NCI-H82 treated with DMSO at 0.1 percent for 48 hours (cell line): ENCODE data around the gene TBC1D8.

Experiments used
- DNase-seq: peaks from one replicate; lab custom pipeline; 2025; ENCODE audit not compliant: unreplicated experiment; lab: John Stamatoyannopoulos, UW

The TBC1D8 gene

GRCh38 chr2:101162561-101163330 is 11.6 kb upstream of the TBC1D8 start:
- DNase-seq: no peak

GRCh38 chr2:101161658-101162057 is 10.5 kb upstream of the TBC1D8 start:
- no peak for DNase-seq

GRCh38 chr2:101160454-101160853 is 9.3 kb upstream of the TBC1D8 start:
- no peak for DNase-seq

- DNase-seq: no peak
These were observed 8.3 kb upstream of the TBC1D8 start for GRCh38 chr2:101159526-101159925.

DNA sequence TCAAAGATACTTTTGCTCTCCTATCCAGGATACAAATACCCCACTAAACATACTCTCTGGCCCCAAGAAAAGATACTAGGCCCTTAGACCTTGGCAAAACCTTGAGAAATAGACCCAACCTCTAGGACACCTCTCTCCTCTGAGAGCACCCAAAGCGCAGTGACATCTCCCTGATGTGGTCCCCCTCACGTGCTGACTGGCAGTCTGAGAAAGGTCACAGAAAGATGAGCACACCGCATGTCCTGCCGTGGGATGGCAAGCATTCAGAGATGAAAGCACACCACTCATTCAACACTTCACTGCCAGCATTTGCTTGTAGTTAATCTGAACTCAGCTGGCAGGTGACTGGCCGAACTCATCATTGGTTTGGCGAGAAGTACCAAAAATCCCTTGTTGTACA is 6.1 kb upstream of the TBC1D8 start:
- no peak for DNase-seq

DNA sequence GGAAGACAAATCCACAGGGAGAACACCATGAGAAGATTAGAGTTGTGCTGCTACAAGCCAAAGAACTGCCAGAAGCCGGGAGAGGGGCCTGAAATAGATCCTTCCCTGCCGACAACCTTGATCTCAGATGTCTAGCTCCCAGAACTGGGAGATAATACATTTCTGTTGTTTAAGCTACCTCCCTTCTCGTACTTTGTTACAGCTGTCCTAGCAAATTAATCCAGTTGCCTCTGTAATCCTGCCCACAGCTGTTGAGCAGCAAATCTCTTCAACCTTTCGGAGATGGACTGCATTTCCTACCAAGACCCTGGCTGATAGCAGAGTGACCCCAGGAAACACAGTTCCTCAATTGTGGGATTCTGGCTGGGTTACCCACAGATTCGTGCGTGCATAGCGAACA is 2.6 kb upstream of the TBC1D8 start:
- peak; percentile 98 for DNase-seq

DNA sequence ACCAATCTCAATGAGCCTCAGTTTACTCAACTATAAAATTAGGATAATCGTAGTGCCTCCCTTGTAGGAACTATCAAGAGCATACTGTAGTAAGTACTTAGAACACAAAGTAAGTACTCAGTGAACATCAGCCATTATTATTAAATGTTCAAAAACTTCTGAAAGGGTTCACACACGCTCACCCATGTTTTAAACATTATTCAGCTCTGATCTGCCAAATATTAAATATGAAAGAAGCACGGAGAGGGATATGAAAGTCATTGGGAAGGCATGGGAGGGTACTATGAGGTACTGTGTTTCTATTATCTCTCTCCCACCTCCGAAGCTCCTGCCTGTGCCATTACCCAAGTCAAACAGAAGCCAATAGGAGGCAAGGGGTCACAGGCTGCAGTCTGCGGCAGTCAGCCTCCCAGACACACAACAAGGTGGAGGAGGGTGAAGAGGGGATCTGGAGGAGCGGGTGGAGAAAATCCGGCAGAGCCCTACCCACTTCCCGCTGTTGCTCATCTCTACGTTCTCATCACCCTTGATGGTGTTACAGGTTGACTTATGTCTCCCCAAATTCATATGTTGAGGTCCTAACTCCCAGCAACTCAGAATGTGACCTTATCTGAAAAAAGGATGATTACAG is 2.0 kb upstream of the TBC1D8 start:
- peak; percentile 74 for DNase-seq

DNA sequence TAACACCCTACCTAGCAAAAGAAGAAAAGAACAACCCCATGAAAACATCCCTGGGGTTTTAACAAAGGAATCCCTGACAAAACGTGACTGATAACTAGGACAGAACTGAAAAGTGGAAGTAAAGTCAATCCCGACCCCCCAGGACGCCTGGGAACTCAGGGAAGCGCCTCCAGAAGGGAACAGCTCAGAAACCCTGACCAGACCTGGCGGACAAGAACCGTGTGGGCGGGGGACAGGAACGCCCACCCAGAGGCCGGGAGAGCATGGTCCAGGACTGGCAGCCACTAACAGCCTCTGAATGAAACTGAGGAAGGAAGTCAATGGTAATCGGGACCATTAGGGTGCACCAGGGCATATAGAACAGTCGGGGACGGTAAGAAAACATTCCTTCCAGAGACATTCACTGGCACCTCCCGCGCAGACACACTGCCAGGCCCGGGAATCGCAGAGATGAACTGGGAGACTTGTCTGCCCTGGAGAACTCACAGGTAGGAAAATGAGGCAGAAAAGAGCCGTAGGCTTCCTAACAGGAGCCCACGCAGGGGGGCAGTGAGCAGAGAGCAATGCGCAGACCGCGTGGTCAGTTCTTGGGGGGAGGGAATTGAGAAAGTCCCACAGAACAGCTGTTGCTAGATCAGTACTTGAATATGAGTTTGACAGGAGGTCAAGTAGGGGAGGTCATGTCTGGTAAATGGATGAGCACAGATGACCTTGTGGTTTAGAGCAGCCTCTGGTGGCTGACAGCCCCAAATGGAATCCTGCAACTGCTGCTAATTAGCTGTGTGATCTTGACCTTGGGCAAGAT is 1.3 kb upstream of the TBC1D8 start:
- DNase-seq: peak; percentile 75

DNA sequence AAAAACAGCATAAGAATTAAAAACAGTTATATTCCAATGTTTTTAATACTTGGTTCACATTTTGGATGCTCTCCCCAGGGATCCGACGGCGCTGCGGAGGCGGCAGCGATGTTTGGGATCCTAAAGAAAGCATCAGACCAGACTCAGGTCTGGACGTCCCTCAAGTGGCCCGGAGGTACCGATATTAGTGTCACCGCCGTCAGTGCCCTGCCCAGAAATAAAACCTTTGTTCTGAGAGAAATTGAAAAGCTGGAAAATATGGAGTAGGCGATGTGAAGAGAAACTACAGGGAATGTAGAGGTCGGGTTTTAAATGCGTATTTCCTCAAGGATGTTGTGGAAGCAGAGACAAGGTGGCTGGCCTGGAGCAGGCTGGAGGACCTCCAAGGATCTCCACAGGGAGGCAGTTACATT is 683 bp upstream of the TBC1D8 start:
- no peak for DNase-seq

DNA sequence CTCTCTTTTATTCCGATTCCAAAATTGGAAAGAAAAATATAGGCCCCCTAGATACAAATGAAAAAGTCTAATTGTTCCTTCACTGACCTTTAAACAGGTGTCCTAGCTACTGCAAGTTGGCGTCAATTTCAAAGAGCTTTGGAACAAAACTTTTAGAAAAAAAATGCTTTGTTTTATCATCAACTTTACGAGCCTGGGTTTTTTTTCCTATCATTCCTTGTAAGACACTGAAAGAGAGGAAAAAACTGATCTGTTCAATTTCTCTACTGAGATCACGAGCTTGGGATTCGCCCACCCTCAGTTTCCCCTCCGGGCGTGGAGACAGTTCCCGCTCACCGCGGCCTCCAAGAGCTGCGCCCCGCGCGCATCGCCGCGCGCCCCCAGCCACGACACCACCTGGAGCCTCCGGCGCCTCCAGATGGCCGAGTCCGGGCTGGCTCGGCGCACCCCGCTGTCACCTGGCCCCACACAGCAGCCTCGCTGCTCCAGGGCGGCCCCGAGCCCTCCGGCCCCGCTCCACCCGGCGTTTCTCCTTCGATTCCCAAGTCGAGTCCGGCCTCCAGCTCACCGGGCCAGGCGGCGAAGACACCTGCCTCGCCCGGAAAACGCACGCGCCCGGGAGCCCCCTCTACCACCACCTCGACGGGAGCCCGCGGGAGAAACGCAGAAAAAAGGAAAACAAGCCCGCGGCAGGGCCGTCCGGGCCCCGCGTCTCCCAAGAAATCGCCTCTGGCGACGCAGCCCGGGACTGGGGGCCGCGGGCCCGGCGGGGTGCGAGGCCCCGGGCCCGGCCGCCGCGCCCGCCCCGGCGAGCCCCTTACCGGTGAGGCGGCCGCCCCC is 656 bp downstream of the TBC1D8 start:
- DNase-seq: no peak

DNA sequence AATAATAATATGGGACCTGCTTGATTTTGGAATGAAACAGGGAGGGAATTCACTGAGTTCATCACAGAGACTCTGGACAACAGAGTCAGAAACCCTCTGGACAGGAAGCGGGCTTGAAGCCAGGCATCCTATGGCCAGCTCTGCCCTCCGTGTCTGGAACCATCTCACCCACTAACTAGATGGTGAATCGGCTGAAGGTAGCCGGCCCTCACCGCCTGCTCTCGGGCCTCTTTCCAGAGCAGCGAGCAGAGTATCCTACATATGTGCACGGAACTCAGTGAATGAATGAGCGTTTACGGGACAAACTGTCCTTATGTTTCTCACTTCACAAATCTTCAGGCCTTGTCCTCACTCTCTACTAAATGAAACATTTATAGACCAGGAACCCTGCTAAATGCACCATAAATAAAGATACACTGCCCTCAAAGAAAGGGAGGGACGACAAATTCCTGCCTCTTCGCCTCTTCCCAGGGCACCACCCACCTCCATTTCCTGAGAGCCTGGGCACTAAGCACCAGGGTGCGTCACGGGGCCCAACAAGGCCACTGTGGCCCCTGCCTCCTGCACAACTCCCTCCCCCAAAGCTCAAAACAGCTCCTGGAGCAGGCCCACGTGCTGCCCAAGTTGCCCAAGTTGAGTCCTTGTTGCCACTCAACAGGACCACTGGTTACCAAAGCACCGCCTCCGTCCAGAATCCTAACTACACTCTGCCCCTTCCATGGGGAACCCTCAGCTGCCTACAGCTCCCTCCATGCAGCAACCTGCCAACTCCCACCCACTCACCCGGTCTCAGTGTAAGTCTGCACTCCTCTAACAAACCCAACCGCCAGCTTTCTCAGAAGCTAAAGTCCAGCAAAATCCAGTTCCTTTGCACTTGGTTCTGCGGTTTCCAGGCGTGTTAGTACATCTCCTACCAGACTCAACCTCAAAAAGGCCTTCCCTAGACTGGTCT is 1.7 kb downstream of the TBC1D8 start:
- DNase-seq: no peak

- DNase-seq: no peak
These were observed 2.4 kb downstream of the TBC1D8 start for GRCh38 chr2:101148777-101149176.

DNA sequence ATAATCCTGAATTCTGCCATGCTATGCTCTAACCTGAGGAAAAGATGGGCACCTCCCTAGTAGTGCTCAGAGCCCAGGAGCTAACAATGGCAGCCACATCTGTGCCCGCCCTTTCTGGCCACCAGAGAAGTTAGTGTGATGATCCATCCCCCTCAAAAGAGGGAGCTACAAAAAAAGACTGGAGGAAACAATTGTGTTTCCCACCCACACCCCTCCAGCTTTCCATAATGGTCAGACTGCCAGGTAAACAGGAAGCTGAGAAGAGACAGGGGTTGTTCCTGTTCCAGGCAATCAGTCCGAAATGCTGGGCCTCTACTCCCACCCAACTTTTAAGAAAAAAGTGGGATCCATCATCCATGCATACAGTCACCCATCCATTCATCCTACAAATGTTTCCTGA is 3.2 kb downstream of the TBC1D8 start:
- DNase-seq: no peak

DNA sequence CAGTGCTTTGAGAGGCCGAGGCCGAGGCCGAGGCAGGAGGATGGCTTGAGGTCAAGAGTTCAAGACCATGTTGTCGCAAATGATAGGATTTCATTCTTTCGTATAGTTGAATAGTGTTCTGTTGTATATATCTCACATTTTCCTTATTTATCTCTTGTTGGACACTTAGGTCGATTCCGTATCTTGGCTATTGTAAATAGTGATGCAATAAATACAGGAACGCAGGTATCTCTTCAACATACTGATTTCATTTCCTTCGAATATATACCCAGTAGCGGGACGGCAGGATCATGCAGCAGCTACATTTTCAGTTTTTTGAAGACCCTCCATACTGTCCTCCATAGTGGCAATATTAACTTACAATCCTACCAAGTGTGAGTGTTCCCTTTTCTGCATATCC is 4.1 kb downstream of the TBC1D8 start:
- DNase-seq: no peak

GRCh38 chr2:101146535-101146934 is 4.6 kb downstream of the TBC1D8 start:
- DNase-seq: no peak

DNA sequence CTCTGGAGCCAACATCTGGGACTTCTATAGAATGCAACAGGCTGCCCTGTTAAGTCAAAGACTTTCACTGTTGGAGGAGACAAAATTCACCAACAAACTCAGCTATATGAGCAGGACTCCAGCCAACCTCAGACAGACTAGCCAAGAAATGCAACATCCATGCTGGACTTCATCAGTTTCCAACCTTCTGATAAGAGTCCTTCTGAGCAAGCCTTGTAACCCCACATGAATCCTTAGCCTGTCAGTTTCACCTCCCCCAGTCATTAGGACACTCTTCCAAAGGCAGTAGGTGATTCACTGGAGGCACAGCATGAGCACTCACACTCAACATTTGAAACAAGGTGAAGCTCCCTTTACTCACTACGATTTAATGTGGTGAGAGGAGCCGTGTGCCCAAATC is 5.8 kb downstream of the TBC1D8 start:
- no peak for DNase-seq

DNA sequence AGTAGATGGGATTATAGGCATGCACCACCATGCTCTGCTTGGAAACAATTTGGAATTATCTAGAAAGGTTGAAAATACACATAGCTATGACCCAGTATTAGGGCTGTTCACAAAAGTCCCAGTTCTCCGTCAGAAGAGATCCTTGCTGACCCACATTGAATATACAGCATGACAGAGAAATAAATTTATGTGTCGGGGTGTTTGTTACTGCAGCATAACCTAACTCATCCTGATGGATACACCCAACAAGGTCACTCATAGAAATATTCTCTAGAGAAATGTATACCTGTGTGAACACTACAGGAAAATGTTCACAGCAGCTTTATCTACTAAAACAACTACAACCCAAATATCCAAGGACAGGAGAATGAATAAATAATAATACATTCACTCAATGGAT is 9.0 kb downstream of the TBC1D8 start:
- DNase-seq: no peak

GRCh38 chr2:101140978-101141655 is 10.1 kb downstream of the TBC1D8 start:
- DNase-seq: no peak

DNA sequence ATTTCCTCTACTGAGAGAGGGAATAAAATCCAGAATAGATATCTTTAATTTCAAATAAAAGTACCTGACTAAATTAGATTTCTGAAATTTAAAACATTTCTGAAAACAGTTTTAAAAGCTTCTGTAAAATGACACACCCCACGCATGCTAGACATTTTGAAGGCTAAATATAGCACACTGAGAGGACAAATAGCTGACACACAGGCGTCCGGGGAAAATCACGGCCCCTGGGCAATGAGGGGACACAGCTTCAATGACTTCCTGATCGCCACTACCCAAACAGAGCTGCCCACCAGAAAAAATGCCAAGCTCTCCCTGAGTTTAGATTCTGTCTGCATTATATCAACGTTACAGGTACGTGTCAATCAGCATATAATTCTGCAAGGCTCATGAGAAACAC is 10.9 kb downstream of the TBC1D8 start:
- no peak for DNase-seq
